NCI-H2196 treated with DMSO at 0.1 percent for 48 hours (cell line): Measurements from ENCODE around the gene TDRD12.
"Not testable (repeated sequence)": the region's sequence is repeated elsewhere in the genome, so short reads cannot be mapped to it uniquely, and the experiment has no call there.

ENCODE experiments used
- DNase-seq: peaks from one replicate; lab custom pipeline; 2025; ENCODE audit not compliant: unreplicated experiment; lab: John Stamatoyannopoulos, UW

TDRD12 gene

DNA sequence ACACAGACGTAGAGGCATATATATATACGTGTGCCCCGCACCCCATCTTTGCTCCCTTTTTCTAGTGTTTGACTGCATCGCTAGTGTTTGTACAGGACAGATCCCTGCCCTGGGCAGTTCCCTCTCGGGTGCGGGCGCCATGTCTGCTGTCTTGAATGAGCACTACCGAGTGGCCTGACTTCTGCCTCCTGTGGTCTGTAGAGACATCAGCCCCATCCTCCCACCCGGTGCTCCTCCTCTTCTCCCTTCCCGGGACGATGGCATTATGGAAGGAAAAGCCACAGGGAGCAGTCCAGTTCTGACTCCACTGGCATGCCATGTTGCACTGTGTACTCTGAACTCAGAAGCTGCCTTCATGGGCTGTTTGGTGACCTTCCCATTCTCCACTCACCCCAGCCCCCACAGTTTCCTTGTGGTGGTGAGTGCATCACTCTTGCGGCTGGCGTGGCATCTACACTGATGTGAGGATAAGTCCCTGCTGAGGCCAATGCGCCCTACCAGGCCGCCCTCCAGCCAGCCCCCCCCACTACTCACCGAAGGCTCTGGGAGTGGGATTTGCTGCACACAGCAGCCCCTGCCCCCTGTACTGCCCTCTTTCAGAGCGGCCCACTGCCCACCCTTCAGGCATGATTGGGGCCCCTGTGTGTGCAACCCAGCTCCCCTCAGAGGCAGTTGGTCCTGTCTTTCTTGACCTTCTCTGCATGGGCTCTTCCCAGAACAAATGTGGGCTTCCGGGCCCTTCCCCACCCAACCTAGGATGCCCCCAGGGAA, 25.2 kb downstream of the TDRD12 start:
- DNase-seq: no peak

GRCh38 chr19:32745594-32746251, 26.2 kb downstream of the TDRD12 start:
- not testable (repeated sequence) for DNase-seq

- not testable (repeated sequence) for DNase-seq
Measured at GRCh38 chr19:32746631-32747196, 27.1 kb downstream of the TDRD12 start.

DNA sequence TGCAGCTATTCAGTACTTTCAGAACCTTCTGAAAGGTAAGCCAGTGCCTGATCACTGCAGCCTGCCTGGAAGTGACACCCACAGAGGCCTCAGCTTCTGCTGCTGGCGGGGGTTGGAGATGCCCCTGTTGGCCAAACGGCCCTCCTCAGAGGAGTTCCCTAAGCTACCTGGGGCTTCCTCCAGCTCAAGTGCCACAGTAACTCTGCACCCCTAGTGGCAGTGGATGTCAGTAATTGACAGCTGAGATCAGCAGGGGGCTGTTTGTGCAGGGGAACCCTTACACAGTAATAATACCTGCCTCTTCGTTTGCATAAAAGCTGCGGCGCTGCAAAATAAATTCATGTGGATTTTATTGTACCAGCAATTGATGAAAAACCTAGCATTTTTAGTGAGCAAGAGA, 28.9 kb downstream of the TDRD12 start:
- no peak for DNase-seq

DNA sequence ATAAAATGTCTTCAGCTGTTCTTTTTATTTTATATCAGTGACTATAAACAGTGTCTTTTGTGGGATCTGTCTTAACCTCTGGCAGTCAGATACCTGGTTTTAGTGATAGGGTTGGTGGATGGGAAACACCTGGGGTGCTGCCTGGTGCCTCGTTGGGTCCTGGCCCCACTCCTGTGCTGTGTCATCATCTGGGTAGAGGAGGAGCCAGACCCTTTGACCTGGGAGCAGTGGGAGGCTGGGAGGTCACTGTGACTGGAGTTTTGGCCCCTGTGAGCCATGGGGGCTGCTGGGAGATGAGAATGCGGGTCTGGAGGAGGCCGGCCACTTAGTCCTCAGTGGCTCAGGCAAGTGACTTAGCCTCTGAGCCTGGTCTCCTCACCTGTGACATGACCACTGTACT, 29.4 kb downstream of the TDRD12 start:
- DNase-seq: no peak

GRCh38 chr19:32749361-32749760, 29.8 kb downstream of the TDRD12 start:
- no peak for DNase-seq

GRCh38 chr19:32750441-32751055, 31.0 kb downstream of the TDRD12 start:
- no peak for DNase-seq

DNA sequence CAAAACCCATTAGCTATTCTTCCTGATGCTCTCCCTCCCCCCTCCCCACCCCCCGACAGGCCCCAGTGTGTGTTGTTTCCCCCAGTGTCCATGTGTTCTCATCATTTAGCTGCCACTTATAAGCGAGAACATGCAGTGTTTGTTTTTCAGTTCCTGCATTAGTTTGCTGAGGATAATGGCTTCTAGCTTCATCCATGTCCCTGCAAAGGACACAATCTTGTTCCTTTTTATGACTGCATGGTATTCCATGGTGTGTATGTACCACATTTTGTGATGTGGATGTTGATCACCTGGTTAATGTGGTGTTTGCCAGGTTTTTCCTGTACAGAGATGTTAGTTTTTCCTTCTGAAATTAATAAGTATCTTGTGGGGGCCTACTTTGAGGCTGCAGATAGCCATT, 31.5 kb downstream of the TDRD12 start:
- DNase-seq: no peak

DNA sequence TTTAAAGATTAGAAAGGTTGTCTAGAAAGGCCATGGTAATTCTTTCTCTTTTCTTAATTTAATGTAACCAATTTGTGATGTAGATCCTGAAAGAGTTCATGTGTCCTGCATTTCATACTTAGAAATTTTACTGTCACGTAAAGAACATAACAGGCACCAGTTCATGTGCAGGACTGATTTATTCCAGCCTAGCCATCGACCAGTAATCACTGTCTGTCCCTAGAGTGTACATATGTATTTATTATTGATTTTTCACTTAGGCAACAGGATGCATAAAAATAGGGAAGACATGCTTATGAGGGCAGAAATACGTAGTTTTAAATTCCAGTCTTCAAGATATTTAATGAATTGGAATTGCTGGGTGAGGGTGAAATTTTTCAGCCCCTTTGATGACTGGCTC, 37.6 kb downstream of the TDRD12 start:
- DNase-seq: no peak

- DNase-seq: not testable (repeated sequence)
Measured at GRCh38 chr19:32765365-32765764, 45.8 kb downstream of the TDRD12 start.

GRCh38 chr19:32767951-32768679, 48.5 kb downstream of the TDRD12 start:
- no peak for DNase-seq

GRCh38 chr19:32771596-32771995, 52.0 kb downstream of the TDRD12 start:
- DNase-seq: no peak

- DNase-seq: no peak
Measured at GRCh38 chr19:32773126-32773525, 53.6 kb downstream of the TDRD12 start.

DNA sequence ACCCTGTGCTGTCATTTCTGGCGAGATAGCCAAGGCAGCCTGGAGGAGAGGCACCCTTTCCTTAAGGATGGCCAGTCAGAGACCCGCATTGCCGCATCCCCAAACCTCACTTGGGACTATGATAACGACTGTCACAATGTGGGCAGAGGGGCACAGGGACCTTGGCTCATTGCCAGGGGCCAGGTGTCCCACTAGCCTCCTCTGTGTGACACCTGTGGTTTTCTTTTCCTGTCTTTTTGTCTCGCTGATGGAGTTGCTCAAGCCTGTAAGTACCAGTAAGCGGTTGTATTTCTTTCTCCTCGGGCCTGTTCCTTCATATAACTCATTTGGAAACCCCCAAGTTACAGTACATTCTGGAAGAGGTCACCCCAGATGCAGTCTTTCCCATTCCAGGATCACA, 59.5 kb downstream of the TDRD12 start:
- no peak for DNase-seq

DNA sequence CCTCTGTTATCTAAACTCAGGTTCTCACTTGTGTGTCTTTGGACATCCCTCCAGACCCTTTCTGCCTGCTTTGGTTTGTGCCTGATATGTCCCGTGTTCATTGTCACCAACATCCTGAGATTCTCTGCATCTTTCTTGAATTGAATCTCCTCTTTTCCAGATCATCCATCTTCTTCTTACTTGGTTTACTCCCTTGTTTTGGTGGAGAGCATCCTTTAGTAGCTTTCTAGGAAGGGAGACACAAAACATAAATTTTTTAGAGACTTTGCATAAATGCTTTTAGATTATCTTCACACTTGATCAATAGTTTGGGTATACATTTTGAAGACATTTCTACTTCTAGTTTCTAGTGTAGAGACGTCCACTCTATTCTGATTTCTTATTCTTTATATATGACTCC, 61.7 kb downstream of the TDRD12 start:
- DNase-seq: no peak

GRCh38 chr19:32782089-32782488, 62.5 kb downstream of the TDRD12 start:
- not testable (repeated sequence) for DNase-seq

GRCh38 chr19:32787161-32787813, 67.7 kb downstream of the TDRD12 start:
- DNase-seq: not testable (repeated sequence)

DNA sequence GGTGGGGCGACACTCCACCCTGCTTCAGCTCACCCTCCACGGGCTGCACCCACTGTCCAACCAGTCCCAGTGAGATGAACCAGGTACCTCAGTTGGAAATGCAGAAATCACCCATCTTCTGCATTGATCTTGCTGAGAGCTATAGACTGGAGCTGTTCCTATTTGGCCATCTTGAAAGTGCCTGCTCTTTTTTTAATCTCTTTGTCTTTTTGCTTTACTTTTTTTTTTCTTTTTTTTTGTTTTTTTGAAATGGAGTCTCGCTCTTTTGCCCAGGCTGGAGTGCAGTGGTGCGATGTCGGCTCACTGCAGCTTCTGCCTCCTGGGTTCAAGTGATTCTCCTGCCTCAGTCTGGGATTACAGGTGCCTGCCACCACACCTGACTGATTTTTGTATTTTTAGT, 68.3 kb downstream of the TDRD12 start:
- DNase-seq: not testable (repeated sequence)

- no peak for DNase-seq
Measured at GRCh38 chr19:32789429-32789828, 69.9 kb downstream of the TDRD12 start.

DNA sequence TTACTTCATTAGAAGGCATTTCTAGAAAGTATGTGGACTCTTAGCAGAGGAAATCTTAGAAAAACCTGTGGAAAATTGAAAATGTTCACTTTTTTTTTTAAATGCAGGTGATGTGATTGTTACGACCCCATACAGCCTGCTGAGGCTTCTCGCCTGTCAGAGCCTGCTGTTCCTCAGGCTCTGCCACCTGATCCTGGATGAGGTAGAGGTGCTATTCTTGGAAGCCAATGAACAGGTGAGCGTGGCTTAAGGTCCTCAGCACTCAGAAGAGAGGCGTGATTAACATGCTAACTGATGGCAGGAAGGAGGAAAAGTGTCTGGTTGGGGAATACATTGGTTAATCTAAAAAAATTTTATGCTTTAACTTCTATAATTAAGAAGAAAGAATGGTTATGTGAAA, 78.6 kb downstream of the TDRD12 start:
- DNase-seq: no peak

DNA sequence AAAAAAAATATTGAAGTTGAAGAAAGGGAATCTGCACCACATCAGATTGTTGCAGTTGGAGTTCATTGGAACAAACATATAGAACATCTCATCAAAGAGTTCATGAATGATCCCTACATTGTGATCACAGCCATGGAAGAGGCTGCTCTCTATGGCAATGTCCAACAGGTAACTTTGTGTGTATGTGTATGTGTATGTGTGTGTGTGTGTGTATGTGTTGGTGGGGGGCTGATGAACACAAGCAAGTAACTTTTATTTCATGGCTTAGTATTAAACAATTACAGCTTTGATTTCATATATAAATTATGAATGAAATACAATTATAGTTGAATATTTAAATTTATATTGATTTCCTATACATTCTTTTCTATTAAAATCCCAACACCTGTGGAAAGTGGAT, 80.6 kb downstream of the TDRD12 start:
- no peak for DNase-seq
